GM19193 (cell line): ENCODE measurements around the gene CALD1.

Experiments
- POLR2A ChIP-seq: IDR thresholded peaks from 4 replicates; pipeline ENCODE4 v1.6.1; 2011; ENCODE audit not compliant: insufficient read depth, insufficient read length; ENCODE audit errors: extremely low read depth

The CALD1 gene

DNA sequence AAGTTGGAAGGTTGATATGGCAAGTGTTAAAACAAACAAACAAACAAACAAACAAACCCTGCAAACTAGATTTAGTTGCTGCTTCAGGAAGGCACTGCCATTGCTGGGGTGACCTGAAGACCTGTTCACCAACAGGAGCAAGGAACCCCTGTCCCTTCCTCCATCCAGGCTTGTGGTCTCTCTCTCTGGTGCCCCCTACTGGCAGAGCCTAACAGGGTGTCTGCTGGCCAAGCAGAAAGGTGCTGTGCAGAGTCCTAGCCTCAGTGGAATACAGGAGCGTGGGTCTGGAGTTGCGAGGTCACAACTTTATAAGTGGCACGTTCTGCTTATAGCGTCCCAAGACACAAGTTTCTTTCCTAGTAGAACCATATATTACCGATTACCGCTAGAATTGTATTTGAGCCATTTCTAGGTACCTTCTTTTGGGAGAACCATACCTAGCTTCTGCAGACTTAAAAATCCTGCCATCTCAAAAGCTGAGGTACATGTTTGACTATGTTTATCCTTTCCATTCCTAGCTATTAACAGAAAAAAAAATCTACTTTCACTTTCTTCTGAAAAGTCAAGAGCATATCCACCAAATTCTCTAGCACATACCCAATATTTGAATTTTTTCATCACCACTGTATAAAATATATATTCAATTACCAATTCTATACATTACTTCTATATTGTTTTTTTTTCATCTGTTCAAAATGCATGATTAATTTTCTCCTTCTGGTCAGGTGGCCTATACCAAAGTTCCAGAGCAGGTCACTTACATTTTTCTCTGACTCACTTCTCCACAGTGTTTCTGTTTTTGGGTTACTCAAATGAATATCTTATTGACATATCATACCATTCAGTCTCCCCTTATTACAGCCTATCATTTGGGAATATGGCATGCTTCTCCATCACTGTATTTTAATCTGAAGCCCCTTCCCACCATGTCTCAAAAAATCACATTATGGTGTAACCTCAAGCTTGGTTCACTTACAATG lies 29.1 kb upstream of the CALD1 start:
- no peak for TF ChIP-seq POLR2A

DNA sequence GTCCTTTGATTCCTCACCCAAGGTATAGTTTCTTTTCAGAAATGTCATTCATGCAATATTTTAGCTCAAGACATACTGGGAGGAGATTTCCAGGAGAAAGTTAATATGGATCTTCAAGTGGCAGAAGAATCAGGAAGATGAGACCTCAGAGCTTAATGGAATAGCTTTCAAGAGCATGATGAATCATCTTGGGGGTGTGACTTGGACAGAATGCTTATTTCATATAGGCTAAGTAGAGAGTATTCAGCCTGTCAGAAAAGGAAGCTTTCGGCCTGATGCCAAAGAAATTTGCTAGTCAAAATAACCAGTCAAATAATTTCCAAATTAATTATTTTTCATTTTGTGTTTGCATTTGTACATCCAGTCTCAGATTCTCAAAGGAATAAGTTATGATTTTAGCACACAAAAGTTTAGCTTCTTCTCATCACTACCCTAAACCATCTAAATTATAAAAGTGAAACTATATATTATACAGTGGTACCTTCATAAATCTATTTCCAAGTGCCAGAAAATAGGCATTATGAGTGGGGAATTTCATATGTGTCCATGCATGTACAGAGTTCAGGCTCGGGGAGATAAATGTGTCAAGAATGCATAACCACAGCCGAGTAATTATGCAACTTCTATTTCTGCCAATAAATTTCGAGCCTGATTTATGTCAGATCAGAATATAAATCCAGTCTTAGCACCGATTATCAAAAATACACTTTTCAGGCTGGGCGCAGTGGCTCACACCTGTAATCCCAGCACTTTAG lies 27.3 kb upstream of the CALD1 start:
- no peak for TF ChIP-seq POLR2A

DNA sequence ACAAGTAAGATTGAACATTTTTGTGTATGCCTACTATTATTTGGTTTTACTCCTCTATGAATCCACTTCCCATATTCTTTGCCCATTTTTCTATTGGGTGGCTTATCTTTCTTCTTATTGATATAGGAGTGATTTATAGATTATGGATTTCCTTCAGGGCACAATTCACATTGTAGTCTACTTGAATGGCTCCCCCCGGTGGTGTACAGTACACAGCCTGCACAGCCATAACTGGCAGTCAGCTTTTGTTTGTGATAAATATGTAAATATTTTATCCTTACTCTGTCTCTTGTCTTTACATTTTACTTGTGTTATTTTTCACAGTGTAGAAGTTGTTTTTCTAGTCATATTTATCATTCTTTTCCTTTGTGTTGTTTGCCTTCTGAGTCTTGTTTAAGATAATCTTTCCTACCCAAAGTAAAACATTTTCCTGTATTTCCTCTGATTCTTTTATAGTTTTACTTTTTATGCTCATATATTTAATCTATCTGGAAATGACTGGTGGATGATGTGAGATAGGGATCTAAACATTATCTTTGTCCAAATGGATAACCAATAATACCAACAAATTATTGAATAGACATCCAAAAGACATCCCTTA lies 23.9 kb upstream of the CALD1 start:
- no peak for TF ChIP-seq POLR2A

DNA sequence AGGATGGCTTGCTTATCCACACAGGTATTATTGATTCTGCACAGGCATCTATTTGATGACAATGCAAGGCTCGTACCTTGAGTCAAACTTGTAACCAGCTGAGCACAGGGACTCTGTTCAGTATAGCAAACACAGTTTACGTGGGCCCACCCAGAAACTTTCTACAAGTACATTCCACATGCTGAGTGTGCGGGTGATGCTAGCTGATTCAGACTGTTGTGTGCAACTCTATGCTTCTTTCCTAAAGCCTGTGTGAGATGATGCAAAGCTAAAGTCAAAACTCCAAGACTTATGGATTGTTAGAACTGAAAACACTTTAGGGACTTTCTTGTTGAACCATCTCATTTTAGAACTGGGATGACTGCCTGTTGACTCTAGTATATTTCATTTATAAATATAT lies 21.5 kb upstream of the CALD1 start:
- TF ChIP-seq POLR2A = no peak

DNA sequence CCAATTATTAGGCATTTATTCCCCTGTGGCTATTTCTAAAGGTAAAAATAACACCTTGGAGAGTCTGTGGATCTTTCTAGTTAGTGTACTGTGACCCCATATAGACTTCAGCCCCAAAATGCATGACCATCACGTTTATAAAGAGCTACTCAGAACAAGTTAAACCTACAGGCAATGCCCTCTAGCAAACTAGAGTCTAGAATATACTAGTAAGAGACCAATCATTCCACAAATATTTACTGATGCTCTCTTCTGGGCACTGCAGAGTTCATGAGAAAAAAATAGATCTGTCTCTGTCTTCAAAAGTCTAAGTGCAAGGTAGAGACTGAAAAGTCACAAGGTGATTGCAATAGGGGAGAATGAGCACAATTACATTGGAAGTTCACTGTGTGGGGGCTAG lies 20.5 kb upstream of the CALD1 start:
- no peak for TF ChIP-seq POLR2A

DNA sequence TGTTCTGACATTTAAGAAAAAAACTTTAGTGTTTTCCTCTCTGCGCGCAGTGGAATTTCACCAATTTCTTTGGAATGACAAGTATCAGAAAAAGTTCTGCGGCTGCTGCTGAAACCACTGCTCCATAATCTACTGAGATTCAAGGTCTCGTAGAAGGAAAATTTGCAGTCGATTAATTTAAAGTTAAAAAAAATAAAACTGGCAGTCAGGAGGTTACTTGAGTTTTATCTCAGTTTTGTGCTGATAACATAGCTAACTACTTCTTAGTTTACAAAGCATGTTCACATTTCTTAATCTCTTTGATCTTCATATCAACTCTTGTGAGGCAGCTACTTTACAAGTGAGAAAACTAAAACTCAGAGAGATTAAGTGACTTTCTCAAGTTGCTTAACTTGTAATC lies 18.2 kb upstream of the CALD1 start:
- no peak for TF ChIP-seq POLR2A

DNA sequence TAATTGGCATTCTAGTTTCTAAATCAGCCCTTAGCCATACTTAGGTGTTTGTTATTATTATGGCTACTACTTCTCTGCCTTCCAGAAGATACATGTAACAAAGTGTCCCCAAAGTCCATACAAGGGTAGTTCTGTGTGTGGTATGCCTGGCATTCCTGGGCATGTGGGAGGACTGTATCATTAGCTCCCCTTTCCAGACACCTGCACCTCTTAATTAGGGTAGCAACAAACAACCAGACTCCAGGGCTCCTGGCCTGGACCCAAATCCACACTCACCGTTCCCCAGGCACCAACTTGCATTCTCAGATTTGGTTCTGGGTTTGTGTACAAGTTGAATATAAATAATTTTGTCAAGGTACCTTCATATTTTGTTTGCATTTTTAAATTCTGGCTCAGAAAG lies 15.5 kb upstream of the CALD1 start:
- TF ChIP-seq POLR2A = no peak

DNA sequence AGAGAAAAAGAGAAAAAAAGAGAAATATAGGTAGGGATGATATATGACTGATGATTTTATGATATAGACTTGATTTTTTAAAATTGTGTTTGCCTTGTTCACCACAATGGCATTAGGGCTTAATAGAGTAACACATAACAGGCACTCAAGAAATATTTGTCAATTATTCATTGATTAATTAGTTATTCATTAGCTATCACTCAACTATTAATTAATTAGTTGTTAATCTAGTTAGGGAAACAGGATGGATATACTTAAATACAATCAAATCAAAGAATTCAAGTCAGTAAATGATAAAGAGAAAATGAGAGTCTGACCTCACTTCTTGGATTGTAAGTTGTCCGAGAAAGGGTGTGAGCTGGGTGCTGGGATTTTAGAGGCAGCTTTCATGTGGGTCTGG lies 15.1 kb upstream of the CALD1 start:
- no peak for TF ChIP-seq POLR2A

DNA sequence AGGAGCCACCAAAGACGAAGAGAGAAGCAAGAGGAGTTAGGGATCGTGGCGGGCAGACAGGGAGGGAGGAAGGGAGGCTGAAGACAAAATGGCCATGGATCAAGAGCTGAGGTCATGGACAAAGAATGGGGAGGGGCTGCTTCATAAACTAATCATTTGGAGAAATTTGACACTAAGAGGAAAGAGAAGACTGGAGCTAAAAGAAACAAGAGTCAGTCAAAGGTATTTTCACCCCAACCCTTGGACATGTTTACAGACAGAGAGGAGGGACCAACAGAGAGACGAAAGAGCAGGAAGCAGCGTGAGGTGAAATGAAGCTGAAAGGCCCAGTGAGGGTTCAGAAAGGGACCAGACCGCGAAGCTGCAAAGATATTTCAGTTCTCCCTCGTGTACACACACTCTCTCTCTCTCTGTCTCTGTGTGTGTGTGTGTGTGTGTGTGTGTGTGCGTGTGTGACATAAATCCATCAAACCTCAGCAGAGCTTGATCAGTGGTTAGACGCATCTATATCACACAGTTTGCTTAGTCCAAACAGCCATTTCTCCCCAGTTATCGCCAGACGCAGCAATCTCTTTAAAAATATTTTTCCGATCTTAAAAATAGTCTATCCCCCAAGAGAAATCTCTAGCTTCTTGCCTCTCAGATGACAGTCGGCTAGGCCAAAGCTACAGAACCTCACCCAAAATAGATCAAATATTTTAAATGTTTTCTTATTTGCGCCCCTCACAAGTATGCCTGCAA lies 12.5 kb upstream of the CALD1 start:
- no peak for TF ChIP-seq POLR2A

DNA sequence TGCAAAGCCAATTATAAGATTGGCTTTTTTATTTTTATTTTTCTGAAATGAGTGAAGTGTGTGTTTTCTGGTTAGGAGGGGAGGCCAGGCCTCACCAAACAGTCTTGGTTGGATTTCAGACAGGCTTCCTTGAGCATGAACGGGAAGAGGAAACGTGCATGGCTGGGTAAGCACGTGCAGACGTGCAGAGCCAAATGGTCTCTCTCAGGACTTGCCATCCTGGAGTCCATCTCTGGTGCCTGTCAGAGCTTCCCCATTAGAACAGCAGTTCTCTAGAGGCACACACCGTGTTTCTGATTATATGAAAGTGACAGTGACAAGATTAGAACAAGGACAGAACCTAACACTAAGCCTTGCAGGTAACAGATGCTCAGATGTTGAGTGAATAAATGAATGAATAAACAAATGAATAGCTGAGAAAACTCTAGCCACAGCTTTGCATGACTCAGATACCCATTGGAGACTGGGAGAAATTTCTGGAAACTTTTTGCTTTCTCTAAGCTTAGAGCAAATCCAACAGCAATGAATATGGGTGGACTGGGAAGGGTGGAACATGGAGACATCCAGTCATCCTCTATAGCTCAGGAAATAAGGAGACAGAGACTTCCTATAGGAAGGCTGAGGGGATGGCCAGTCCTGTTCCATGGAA lies 11.8 kb upstream of the CALD1 start:
- no peak for TF ChIP-seq POLR2A

DNA sequence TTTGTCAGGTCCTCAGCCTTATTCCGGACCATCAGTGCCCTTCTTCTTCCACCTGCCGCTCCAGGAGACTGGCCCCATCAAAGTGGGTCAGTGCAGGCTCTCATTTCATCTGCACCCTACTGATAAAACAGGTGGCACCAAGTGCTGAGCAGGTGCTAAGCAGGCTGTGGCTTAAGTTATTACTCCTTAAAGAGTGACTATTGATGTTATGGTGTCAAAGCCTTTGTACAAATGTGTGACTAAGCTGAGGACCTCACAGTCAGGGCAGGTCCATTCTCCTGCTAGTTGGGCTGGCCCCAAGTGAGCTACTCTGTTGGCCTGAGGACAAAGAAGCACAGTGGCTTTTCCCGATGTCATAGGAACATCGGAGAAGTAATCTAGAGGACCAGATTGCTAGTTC lies 11.2 kb upstream of the CALD1 start:
- TF ChIP-seq POLR2A = no peak

DNA sequence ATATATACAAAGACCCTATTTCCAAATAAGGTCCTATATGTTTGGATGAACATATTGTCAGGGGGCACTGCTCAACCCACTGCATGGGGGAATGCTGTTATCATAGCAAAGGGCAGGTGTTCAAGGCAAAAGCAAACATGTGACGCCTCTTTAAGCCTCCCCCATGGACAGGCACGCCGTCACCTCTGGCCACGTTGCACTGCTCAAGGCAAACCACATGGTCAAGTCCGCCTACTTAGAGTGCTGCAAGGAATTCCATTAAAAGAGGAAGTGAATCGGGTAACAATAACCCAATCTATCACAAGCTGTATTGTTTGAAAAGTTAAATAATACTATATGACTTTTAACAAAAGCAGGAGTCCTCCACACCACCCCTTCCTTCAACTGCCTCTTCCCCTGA lies 8.8 kb upstream of the CALD1 start:
- TF ChIP-seq POLR2A = no peak

DNA sequence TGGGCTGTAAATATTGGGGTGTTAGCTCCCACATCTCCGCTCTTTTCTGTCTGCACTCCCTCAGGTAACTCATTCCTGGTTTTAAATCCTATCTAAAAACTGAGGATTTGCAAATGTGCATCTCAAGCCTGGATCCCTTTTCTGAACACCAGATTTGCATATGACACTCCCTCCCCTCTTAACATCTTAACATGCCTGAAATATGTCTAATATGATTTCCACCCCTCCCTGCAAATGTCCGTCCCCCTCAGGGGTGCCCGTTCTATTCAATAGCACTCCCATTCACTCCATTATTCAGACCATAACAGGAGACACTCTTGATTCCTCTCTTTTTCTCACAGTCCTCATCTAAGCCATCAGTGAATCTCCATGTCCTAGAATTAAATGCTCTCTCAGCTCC lies 8.3 kb upstream of the CALD1 start:
- TF ChIP-seq POLR2A = no peak

DNA sequence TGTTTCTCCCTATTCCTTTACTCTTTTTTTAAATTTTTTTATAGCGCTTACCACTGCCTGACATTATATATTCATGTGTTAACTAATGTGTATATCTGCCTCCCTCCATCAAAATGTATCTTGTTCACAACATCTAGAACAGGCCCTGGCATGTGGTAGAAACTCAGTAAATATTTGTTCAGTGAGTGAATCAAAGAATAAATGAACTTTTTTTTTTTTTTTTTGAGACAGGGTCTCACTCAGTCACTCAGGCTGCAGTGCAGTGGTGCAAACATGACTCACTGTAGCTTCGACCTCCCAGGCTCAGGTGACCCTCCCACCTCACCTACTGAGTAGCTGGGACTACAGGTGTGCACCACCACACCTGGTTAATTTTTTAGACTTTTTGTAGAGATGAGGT lies 7.5 kb upstream of the CALD1 start:
- TF ChIP-seq POLR2A = no peak
